ENCODE measurements around the gene SPATA46.
A peak's percentile ranks its signal among the peaks of the same experiment; 100 is the strongest.

Gene SPATA46

GRCh38 chr1:162373541-162374260 is 3.0 kb downstream of the SPATA46 start:
- H3K27me3 ChIP-seq (ENCODE audit: insufficient read depth, low read length, poor library complexity, severe bottlenecking) = no peaks in the 10 kb centered on the region
- no peaks in the 10 kb centered on the region for H3K9me3 ChIP-seq (ENCODE audit: insufficient read depth, low read depth, low read length)
- H4K20me1 ChIP-seq (ENCODE audit: insufficient read depth, low read length, poor library complexity, severe bottlenecking) = no peaks in the 10 kb centered on the region
- peaks cover 25% of the 10 kb centered on the region for H3K4me1 ChIP-seq (ENCODE audit: insufficient read depth, low read length, poor library complexity, severe bottlenecking)
- no peaks in the 10 kb centered on the region for H3K79me2 ChIP-seq (ENCODE audit: insufficient read depth, low read length)
- H2AFZ ChIP-seq (ENCODE audit: low read length) = no peak overlapping the region
- H3K9ac ChIP-seq (ENCODE audit: low read depth, low read length, poor library complexity, severe bottlenecking) = no peak overlapping the region
- no peaks in the 10 kb centered on the region for H3F3A ChIP-seq (ENCODE audit: low read depth)
- H3K4me2 ChIP-seq (ENCODE audit: low read depth, low read length, poor library complexity, severe bottlenecking) = peak overlapping the region; percentile 57
- no peak for TF ChIP-seq CTCF (conservative IDR thresholded peaks at IDR 0.05; ENCODE audit: low read length)
- TF ChIP-seq EZH2phosphoT487 (IDR thresholded peaks at IDR 0.05; ENCODE audit: borderline replicate concordance) = no peak
- no peaks in the 10 kb centered on the region for H3K9me2 ChIP-seq (replicated peaks; ENCODE audit: low read depth, low read length)
- H3K36me3 ChIP-seq (ENCODE audit: insufficient read depth, low read length) = no peaks in the 10 kb centered on the region
- no peak overlapping the region for H3K4me3 ChIP-seq (ENCODE audit: low read length, poor library complexity, severe bottlenecking)

GRCh38 chr1:162373072-162373427 is 3.6 kb downstream of the SPATA46 start:
- peaks cover 25% of the 10 kb centered on the region for H3K4me1 ChIP-seq (ENCODE audit: insufficient read depth, low read length, poor library complexity, severe bottlenecking)
- H3K79me2 ChIP-seq (ENCODE audit: insufficient read depth, low read length) = no peaks in the 10 kb centered on the region
- H3K4me2 ChIP-seq (ENCODE audit: low read depth, low read length, poor library complexity, severe bottlenecking) = peak overlapping the region; percentile 57
- H2AFZ ChIP-seq (ENCODE audit: low read length) = no peak overlapping the region
- no peaks in the 10 kb centered on the region for H3K36me3 ChIP-seq (ENCODE audit: insufficient read depth, low read length)
- no peaks in the 10 kb centered on the region for H4K20me1 ChIP-seq (ENCODE audit: insufficient read depth, low read length, poor library complexity, severe bottlenecking)
- no peaks in the 10 kb centered on the region for H3K9me3 ChIP-seq (ENCODE audit: insufficient read depth, low read depth, low read length)
- H3K9ac ChIP-seq (ENCODE audit: low read depth, low read length, poor library complexity, severe bottlenecking) = no peak overlapping the region
- no peaks in the 10 kb centered on the region for H3K9me2 ChIP-seq (replicated peaks; ENCODE audit: low read depth, low read length)
- TF ChIP-seq CTCF (conservative IDR thresholded peaks at IDR 0.05; ENCODE audit: low read length) (peak; percentile 35), EZH2phosphoT487 (IDR thresholded peaks at IDR 0.05; ENCODE audit: borderline replicate concordance) (no peak)
- H3K4me3 ChIP-seq (ENCODE audit: low read length, poor library complexity, severe bottlenecking) = no peak overlapping the region
- H3F3A ChIP-seq (ENCODE audit: low read depth) = no peaks in the 10 kb centered on the region
- no peaks in the 10 kb centered on the region for H3K27me3 ChIP-seq (ENCODE audit: insufficient read depth, low read length, poor library complexity, severe bottlenecking)

GRCh38 chr1:162372159-162373071 is 4.2 kb downstream of the SPATA46 start:
- H3K27me3 ChIP-seq (ENCODE audit: insufficient read depth, low read length, poor library complexity, severe bottlenecking) = no peaks in the 10 kb centered on the region
- TF ChIP-seq EZH2phosphoT487 (IDR thresholded peaks at IDR 0.05; ENCODE audit: borderline replicate concordance) = no peak
- no peak; the same call in 1 of the 2 replicates for TF ChIP-seq CTCF (conservative IDR thresholded peaks at IDR 0.05; ENCODE audit: low read length)
- no peaks in the 10 kb centered on the region for H3K36me3 ChIP-seq (ENCODE audit: insufficient read depth, low read length)
- no peak overlapping the region for H2AFZ ChIP-seq (ENCODE audit: low read length)
- no peaks in the 10 kb centered on the region for H3F3A ChIP-seq (ENCODE audit: low read depth)
- H3K4me1 ChIP-seq (ENCODE audit: insufficient read depth, low read length, poor library complexity, severe bottlenecking) = peaks cover 25% of the 10 kb centered on the region
- no peaks in the 10 kb centered on the region for H3K79me2 ChIP-seq (ENCODE audit: insufficient read depth, low read length)
- H3K9ac ChIP-seq (ENCODE audit: low read depth, low read length, poor library complexity, severe bottlenecking) = no peak overlapping the region
- H3K4me3 ChIP-seq (ENCODE audit: low read length, poor library complexity, severe bottlenecking) = no peak overlapping the region
- peak overlapping the region; percentile 57 for H3K4me2 ChIP-seq (ENCODE audit: low read depth, low read length, poor library complexity, severe bottlenecking)
- H3K9me3 ChIP-seq (ENCODE audit: insufficient read depth, low read depth, low read length) = no peaks in the 10 kb centered on the region
- no peaks in the 10 kb centered on the region for H3K9me2 ChIP-seq (replicated peaks; ENCODE audit: low read depth, low read length)
- H4K20me1 ChIP-seq (ENCODE audit: insufficient read depth, low read length, poor library complexity, severe bottlenecking) = no peaks in the 10 kb centered on the region
